Measurements from ENCODE around the gene FAAP20.
A peak's percentile ranks its signal among the peaks of the same experiment; 100 is the strongest.

The FAAP20 gene

DNA sequence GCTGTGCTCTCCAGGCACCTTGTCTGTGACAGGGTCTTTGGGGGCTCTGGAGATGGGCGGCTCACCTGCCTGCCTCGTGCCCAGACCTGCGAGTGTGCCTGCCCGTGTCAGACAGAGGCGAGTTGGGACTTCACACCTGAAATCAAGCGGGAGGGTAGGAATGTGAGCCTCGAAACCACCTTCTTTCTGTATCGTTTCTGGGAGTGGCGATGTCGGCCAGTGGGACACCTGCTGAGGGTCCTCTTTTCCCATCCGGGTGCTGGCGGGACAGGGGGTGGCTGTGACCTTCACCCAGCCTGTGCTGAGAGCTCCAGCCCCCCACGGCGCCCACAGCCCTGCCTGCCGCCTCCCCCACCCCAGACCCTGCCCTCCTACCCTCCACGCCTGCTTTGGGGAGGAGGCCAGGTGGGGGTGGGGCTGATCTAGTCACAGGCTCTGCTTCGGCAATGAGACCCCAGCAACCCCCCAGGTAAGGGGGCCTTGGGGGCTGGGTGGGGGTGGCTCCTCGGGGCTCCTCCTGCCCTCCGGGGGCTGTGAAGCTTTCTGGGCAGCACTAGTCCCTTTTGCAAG lies 15.6 kb upstream of the FAAP20 start:
- Histone ChIP-seq H3K9me3 (ENCODE audit: control insufficient read depth, insufficient read depth, low read length) (no peaks in the 10 kb centered on the region), H3K4me1 (ENCODE audit: insufficient read depth, low read length) (peaks cover 19% of the 10 kb centered on the region; the same call in 1 of the 2 replicates), H3K36me3 (ENCODE audit: insufficient read depth, low read length) (no peaks in the 10 kb centered on the region), H3K9ac (ENCODE audit: low read depth, low read length) (no peak overlapping the region)

- Histone ChIP-seq H3K4me1 (ENCODE audit: insufficient read depth, low read length) (peaks cover 19% of the 10 kb centered on the region; the same call in 1 of the 2 replicates), H3K9ac (ENCODE audit: low read depth, low read length) (no peak overlapping the region), H3K36me3 (ENCODE audit: insufficient read depth, low read length) (no peaks in the 10 kb centered on the region), H3K9me3 (ENCODE audit: control insufficient read depth, insufficient read depth, low read length) (no peaks in the 10 kb centered on the region)
Observed at GRCh38 chr1:2209400-2210083, 15.0 kb upstream of the FAAP20 start.

DNA sequence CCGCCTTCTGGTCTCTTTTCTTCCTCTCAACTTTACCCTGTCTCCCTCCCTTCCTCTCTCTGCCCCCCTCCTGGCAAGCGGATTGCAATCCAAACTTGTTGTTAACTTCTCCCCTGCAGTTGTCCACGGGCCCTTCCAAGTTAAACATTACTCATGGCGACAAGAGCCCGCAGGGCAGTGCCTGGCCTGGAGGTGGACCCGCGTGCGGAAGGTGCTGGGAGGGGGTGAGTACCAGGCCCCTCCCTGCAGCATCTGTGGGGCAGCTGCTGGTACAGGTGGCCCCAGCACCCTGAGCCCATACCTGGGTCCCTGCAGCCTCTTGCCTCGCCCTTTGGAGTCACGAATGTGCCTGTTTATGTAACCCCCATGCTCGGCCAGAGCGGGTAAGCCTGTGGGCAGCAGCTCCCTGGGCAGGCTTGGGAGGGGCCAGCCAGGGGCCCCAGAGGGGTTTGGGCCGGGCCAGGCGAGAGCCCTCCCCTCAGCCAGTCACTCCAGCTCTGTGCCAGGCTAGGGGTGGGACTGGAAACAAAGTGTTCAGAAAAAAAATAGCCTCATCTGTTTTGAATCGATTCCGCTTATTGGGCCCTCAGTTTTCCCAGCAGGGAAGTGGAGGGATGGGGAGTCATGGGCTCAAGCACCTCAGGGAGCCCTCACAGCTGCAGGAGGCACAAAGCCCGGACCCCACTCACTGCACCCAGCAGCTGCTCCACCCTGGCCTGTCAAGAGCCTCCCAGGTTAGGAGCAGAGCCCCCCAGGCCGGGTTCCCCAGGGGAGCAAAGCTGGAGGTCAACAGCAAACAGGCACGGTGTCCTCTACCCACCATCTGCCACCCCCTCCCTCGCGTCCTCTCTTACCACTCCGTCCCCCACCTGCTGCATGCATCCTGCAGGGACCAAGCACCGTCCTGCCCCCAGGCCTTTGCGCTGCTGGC lies 14.0 kb upstream of the FAAP20 start:
- Histone ChIP-seq H3K4me1 (ENCODE audit: insufficient read depth, low read length) (peaks cover 16% of the 10 kb centered on the region; the same call in 1 of the 2 replicates), H3K9ac (ENCODE audit: low read depth, low read length) (no peak overlapping the region), H3K9me3 (ENCODE audit: control insufficient read depth, insufficient read depth, low read length) (no peaks in the 10 kb centered on the region), H3K36me3 (ENCODE audit: insufficient read depth, low read length) (no peaks in the 10 kb centered on the region)

DNA sequence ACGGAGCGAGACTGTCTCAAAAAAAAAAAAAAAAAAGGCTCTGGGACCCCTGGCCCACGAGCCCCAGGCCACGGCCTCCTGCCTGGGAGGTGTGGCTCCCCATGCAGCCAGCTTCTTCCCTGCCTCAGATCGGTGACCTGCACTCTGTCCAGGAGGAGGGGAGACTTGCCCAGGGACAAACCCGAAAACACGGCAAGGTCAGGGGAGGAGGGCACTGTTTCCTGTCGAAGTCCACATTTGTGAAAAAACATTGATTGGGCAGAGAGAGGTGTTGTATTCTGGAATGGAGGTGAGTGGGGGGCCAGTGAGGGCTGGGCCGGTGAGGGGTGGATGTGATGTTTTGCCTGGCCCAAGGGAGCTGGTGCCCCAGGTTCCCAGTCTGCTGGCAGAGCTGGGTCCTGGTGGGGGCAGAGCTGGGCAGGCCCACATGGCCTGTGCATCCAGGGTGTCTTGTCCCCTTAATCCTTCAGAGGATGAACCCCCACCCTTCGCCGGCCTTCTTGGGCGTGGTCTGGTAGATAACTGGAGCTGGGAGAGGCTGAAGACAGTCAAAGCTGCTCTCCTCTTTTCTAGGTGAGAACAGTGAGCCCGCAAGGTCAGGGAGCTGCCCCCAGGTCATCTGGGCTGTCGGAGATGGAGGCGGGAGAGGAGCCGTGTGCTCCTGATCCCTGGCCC lies 12.4 kb upstream of the FAAP20 start:
- H3K4me1 ChIP-seq (ENCODE audit: insufficient read depth, low read length): peaks cover 10% of the 10 kb centered on the region; the same call in 1 of the 2 replicates
- no peak overlapping the region for H3K9ac ChIP-seq (ENCODE audit: low read depth, low read length)
- no peaks in the 10 kb centered on the region for H3K9me3 ChIP-seq (ENCODE audit: control insufficient read depth, insufficient read depth, low read length)
- H3K36me3 ChIP-seq (ENCODE audit: insufficient read depth, low read length): no peaks in the 10 kb centered on the region

- H3K9me3 ChIP-seq (ENCODE audit: control insufficient read depth, insufficient read depth, low read length): no peaks in the 10 kb centered on the region
- peak overlapping the region; percentile 65; the same call in 1 of the 2 replicates for H3K9ac ChIP-seq (ENCODE audit: low read depth, low read length)
- H3K4me1 ChIP-seq (ENCODE audit: insufficient read depth, low read length): peaks cover 10% of the 10 kb centered on the region; the same call in 1 of the 2 replicates
- H3K36me3 ChIP-seq (ENCODE audit: insufficient read depth, low read length): no peaks in the 10 kb centered on the region
Observed at GRCh38 chr1:2205191-2205952, 10.8 kb upstream of the FAAP20 start.

GRCh38 chr1:2204415-2205190 lies 10.0 kb upstream of the FAAP20 start:
- Histone ChIP-seq H3K9ac (ENCODE audit: low read depth, low read length) (peak overlapping the region; percentile 63), H3K9me3 (ENCODE audit: control insufficient read depth, insufficient read depth, low read length) (no peaks in the 10 kb centered on the region), H3K36me3 (ENCODE audit: insufficient read depth, low read length) (no peaks in the 10 kb centered on the region), H3K4me1 (ENCODE audit: insufficient read depth, low read length) (peaks cover 7% of the 10 kb centered on the region; the same call in 1 of the 2 replicates)

- Histone ChIP-seq H3K9ac (ENCODE audit: low read depth, low read length) (peak overlapping the region; percentile 63), H3K36me3 (ENCODE audit: insufficient read depth, low read length) (no peaks in the 10 kb centered on the region), H3K9me3 (ENCODE audit: control insufficient read depth, insufficient read depth, low read length) (no peaks in the 10 kb centered on the region), H3K4me1 (ENCODE audit: insufficient read depth, low read length) (peaks cover 7% of the 10 kb centered on the region; the same call in 1 of the 2 replicates)
Observed at GRCh38 chr1:2203671-2204414, 9.3 kb upstream of the FAAP20 start.

DNA sequence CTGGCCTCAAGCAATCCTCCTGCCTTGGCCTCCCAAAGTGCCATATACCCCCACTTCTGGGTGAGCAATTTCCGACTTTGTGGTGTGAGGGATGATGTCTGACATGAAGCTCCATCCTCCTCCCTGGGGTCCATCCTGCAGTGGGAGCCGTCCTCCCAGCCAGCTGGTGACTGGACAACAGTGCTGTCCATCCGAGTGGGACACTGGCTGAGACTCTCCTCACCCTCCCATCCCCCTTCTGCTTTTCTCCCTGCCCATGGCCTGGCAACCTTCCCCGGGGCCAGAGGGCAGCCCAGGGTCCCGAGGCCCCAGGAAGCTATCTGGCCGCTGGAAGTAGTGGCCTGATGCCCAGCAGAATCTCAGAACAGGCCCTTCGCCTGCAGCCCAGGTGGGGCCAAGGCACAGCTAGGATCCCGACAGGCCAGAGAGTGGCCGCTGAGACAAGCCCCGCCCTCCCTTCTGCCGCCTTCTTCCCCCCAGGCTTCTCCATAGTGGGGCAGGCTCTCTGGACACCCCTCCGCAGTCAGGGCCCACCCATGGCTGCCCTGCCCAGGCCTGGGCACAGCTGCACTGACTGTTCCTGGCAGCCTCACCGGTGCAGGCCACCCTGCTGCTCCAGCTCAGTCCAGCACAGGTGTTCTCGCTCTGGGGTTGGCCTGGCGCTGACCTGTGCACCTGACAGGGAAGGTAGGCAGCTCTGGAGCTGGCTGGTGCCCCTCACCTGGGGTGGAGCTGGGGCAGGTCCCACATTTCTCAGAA lies 8.4 kb upstream of the FAAP20 start:
- Histone ChIP-seq H3K36me3 (ENCODE audit: insufficient read depth, low read length) (no peaks in the 10 kb centered on the region), H3K9ac (ENCODE audit: low read depth, low read length) (no peak overlapping the region), H3K4me1 (ENCODE audit: insufficient read depth, low read length) (peaks cover 7% of the 10 kb centered on the region; the same call in 1 of the 2 replicates), H3K9me3 (ENCODE audit: control insufficient read depth, insufficient read depth, low read length) (no peaks in the 10 kb centered on the region)

DNA sequence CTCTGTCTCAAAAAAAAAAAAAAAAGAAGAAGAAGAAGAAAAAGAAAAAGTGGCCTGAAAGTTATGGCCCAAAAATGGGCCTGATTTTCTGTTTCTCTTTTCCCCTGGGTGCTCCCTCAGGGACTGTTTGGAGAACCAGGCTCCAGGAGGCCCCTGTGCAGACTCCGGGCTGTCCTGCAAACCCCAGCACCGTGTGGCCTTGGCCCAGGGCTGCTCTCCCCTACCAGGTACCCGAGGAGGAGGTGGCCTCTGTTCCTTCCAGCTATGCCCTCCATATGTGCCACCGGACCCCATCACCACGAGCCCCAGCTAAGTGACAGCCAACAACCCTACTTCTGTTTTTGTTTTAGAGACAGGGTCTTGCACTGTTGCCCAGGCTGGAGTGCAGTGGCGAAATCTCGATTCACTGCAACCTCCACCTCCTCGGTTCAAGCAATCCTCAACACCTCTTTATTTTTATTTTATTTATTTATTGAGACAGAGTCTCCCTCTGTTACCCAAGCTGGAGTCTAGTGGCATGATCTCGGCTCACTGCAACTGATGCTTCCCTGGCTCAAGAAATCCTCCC lies 7.5 kb upstream of the FAAP20 start:
- Histone ChIP-seq H3K9ac (ENCODE audit: low read depth, low read length) (no peak overlapping the region), H3K9me3 (ENCODE audit: control insufficient read depth, insufficient read depth, low read length) (no peaks in the 10 kb centered on the region), H3K36me3 (ENCODE audit: insufficient read depth, low read length) (no peaks in the 10 kb centered on the region), H3K4me1 (ENCODE audit: insufficient read depth, low read length) (peaks cover 7% of the 10 kb centered on the region; the same call in 1 of the 2 replicates)

- H3K4me1 ChIP-seq (ENCODE audit: insufficient read depth, low read length): peaks cover 7% of the 10 kb centered on the region; the same call in 1 of the 2 replicates
- H3K9me3 ChIP-seq (ENCODE audit: control insufficient read depth, insufficient read depth, low read length): no peaks in the 10 kb centered on the region
- no peaks in the 10 kb centered on the region for H3K36me3 ChIP-seq (ENCODE audit: insufficient read depth, low read length)
- H3K9ac ChIP-seq (ENCODE audit: low read depth, low read length): no peak overlapping the region
Observed at GRCh38 chr1:2201062-2201461, 6.5 kb upstream of the FAAP20 start.

DNA sequence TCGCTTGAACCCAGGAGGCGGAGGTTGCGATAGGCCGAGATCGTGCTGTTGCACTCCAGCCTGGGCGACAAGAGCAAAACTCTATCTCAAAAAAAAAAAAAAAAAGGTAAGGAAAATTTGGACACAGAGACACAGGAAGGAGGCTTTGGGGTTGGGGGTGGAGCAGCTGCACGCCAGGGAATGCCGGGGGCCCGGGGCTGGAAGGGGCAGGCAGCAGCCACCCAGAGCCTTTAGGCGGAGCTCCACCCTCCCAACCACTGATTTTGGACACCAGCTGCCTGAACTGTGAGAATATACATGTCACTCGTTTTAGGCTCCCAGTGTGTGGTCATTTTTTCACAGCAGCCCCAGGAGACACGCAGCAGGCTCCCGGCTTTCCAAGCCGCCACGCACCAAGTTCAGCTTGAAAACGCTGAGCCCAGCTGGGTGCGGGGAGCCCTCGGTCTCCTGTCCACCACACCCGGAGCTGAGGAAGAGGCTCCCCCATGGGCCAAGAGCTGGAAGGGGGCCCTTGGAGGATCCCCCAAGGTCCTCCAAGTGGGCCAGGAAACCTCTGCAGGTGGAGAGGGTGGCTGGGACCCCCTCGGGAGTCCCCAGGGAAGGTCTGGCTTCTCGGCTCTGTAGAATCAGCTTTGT lies 5.9 kb upstream of the FAAP20 start:
- H3K9me3 ChIP-seq (ENCODE audit: control insufficient read depth, insufficient read depth, low read length): no peaks in the 10 kb centered on the region
- no peak overlapping the region for H3K9ac ChIP-seq (ENCODE audit: low read depth, low read length)
- H3K4me1 ChIP-seq (ENCODE audit: insufficient read depth, low read length): peaks cover 7% of the 10 kb centered on the region; the same call in 1 of the 2 replicates
- no peaks in the 10 kb centered on the region for H3K36me3 ChIP-seq (ENCODE audit: insufficient read depth, low read length)

Measured in ES-I3 (cell line).